ENCODE results near the gene PPP3CA. TPM values are rescaled to one million over a fixed set of nuclear protein-coding genes. Genes with fewer than 3 reads are reported as not detected.

The PPP3CA gene
- total RNA-seq, 6 experiments from 2014 or later, result 12.1 to 14.5 (median 13.1) TPM

- no peak for TF ChIP-seq CTCF (IDR thresholded peaks at IDR 0.05)
- no peak for TF ChIP-seq POLR2A (IDR thresholded peaks at IDR 0.05)
- no peaks in the 10 kb centered on the region for H3K9me3 ChIP-seq
- 91% methylated on average over 1 of the region's 1 CpG for WGBS (ENCODE audit: insufficient coverage, low coverage, low lambda C conversion rate, missing lambda C conversion rate)
- intact Hi-C loops (cut with DNase I), result no loop called here
- H3K4me1 ChIP-seq, result no peaks in the 10 kb centered on the region
- DNase-seq (no peak), ATAC-seq (no peak)
- no peaks in the 10 kb centered on the region for H3K27me3 ChIP-seq
- H3K36me3 ChIP-seq, result no peaks in the 10 kb centered on the region
- H3K27ac ChIP-seq, result no peak overlapping the region
- no peak overlapping the region for H3K4me3 ChIP-seq
Measured at GRCh38 chr4:101329592-101329991, 17.7 kb downstream of the PPP3CA start.

GRCh38 chr4:101328063-101328602 is 19.2 kb downstream of the PPP3CA start:
- Histone ChIP-seq H3K36me3 (no peaks in the 10 kb centered on the region), H3K4me3 (no peak overlapping the region), H3K4me1 (no peaks in the 10 kb centered on the region), H3K9me3 (no peaks in the 10 kb centered on the region), H3K27me3 (no peaks in the 10 kb centered on the region), H3K27ac (no peak overlapping the region)
- TF ChIP-seq CTCF (IDR thresholded peaks at IDR 0.05), result no peak
- no peak for TF ChIP-seq POLR2A (IDR thresholded peaks at IDR 0.05)
- intact Hi-C loops (cut with DNase I), result no loop called here
- 50% methylated on average over 4 of the region's 4 CpGs for WGBS (ENCODE audit: insufficient coverage, low coverage, low lambda C conversion rate, missing lambda C conversion rate)
- ATAC-seq, result no peak
- DNase-seq, result no peak

- no peaks in the 10 kb centered on the region for H3K27me3 ChIP-seq
- no peak for TF ChIP-seq POLR2A (IDR thresholded peaks at IDR 0.05)
- TF ChIP-seq CTCF (IDR thresholded peaks at IDR 0.05), result no peak
- H3K4me1 ChIP-seq, result no peaks in the 10 kb centered on the region
- H3K27ac ChIP-seq, result no peak overlapping the region
- ATAC-seq (no peak), DNase-seq (no peak)
- H3K9me3 ChIP-seq, result no peaks in the 10 kb centered on the region
- H3K4me3 ChIP-seq, result no peak overlapping the region
- intact Hi-C loops (cut with DNase I), result no loop called here
- no peaks in the 10 kb centered on the region for H3K36me3 ChIP-seq
- WGBS (ENCODE audit: insufficient coverage, low coverage, low lambda C conversion rate, missing lambda C conversion rate), result 93% methylated on average over 1 of the region's 1 CpG
Measured at GRCh38 chr4:101326576-101326975, 20.8 kb downstream of the PPP3CA start.

- TF ChIP-seq CTCF (IDR thresholded peaks at IDR 0.05), result no peak
- TF ChIP-seq POLR2A (IDR thresholded peaks at IDR 0.05), result no peak
- Histone ChIP-seq H3K27ac (no peak overlapping the region), H3K9me3 (no peaks in the 10 kb centered on the region), H3K36me3 (no peaks in the 10 kb centered on the region), H3K27me3 (no peaks in the 10 kb centered on the region), H3K4me1 (peaks cover 0 to 9% (median 3%) of the 10 kb centered on the region in 4 donors), H3K4me3 (no peak overlapping the region)
- DNase-seq (no peak), ATAC-seq (no peak)
- intact Hi-C loops (cut with DNase I), result no loop called here
- 100% methylated on average over 1 of the region's 1 CpG for WGBS (ENCODE audit: insufficient coverage, low coverage, low lambda C conversion rate, missing lambda C conversion rate)
Measured at GRCh38 chr4:101322743-101323142, 24.6 kb downstream of the PPP3CA start.

Measured in right lobe of liver (tissue), 6 donors.